HEK293 (cell line): Measurements from ENCODE around the gene SAP130.

ENCODE experiments used
- KLF10 ChIP-seq: fragments of 450-650 bp; IDR thresholded peaks from 2 replicates; pipeline ENCODE4 v1.5.1; 2018; ENCODE audit warnings: missing biosample characterization, mild to moderate bottlenecking, missing genetic modification characterization
- MYNN ChIP-seq: fragments of 450-650 bp; formaldehyde crosslinking; IDR thresholded peaks from 2 replicates; pipeline ENCODE4 v1.5.1; 2016; ENCODE audit warnings: missing biosample characterization, missing genetic modification characterization, borderline replicate concordance
- OSR2 ChIP-seq: fragments of 450-650 bp; formaldehyde crosslinking; IDR thresholded peaks from 2 replicates; pipeline ENCODE4 v1.5.1; 2016; ENCODE audit warnings: missing biosample characterization, missing genetic modification characterization
- REPIN1 ChIP-seq: fragments of 450-650 bp; formaldehyde crosslinking; IDR thresholded peaks from 2 replicates; pipeline ENCODE4 v1.5.1; 2017; ENCODE audit warnings: missing biosample characterization, missing genetic modification characterization, low read depth
- TRIM28 ChIP-seq: IDR thresholded peaks from 2 replicates; pipeline ENCODE4 v1.6.1; 2011; ENCODE audit warnings: low read length, control low read depth, borderline replicate concordance
- ZBTB8A ChIP-seq: fragments of 450-650 bp; formaldehyde crosslinking; IDR thresholded peaks from 2 replicates; pipeline ENCODE4 v1.5.1; 2016; ENCODE audit warnings: missing biosample characterization, missing genetic modification characterization
- ZNF292 ChIP-seq: fragments of 450-650 bp; formaldehyde crosslinking; IDR thresholded peaks from 2 replicates; pipeline ENCODE4 v1.5.1; 2016; ENCODE audit warnings: low read depth, missing biosample characterization, missing genetic modification characterization, borderline replicate concordance
- ZNF302 ChIP-seq: fragments of 450-650 bp; formaldehyde crosslinking; IDR thresholded peaks from 2 replicates; pipeline ENCODE4 v1.5.1; 2016; ENCODE audit warnings: missing biosample characterization, missing genetic modification characterization, low read depth
- ZNF558 ChIP-seq: fragments of 450-650 bp; formaldehyde crosslinking; IDR thresholded peaks from 2 replicates; pipeline ENCODE4 v1.5.1; 2016; ENCODE audit warnings: missing biosample characterization, missing genetic modification characterization
- ZNF768 ChIP-seq: fragments of 450-650 bp; formaldehyde crosslinking; IDR thresholded peaks from 2 replicates; pipeline ENCODE4 v1.5.1; 2018; ENCODE audit warnings: missing biosample characterization, mild to moderate bottlenecking, missing genetic modification characterization
- TF ChIP-seq, protein P1 (sequence below): IDR thresholded peaks from 2 replicates; pipeline ENCODE4 v1.6.1; 2011; ENCODE audit warnings: mild to moderate bottlenecking, low read depth, low read length, borderline replicate concordance
- TF ChIP-seq, protein P2 (sequence below): fragments of 450-650 bp; formaldehyde crosslinking; IDR thresholded peaks from 2 replicates; pipeline ENCODE4 v1.5.1; 2016; ENCODE audit warnings: missing biosample characterization, missing genetic modification characterization

DNA sequence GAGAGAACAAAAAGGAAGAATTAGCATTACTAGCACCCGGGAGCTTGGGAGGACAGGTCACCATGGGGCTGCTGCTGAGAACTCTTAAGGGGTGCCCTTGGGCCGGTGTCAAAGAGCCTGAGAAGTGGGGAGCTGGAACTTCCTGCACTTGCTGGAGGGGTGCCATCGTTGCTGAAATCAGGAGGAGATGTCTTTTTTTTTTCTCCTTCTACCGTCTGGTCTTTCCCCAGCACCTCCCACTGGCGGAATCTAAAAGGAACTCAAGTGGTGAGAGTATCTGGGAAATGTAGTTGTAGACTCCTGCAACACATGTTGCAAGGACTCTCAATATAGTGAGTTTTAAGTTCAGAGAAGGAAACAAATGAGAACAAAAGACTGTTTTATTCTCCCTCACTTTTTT lies 136.0 kb downstream of the SAP130 start:
- TF ChIP-seq ZNF292, result no peak
- TF ChIP-seq, protein P1, sequence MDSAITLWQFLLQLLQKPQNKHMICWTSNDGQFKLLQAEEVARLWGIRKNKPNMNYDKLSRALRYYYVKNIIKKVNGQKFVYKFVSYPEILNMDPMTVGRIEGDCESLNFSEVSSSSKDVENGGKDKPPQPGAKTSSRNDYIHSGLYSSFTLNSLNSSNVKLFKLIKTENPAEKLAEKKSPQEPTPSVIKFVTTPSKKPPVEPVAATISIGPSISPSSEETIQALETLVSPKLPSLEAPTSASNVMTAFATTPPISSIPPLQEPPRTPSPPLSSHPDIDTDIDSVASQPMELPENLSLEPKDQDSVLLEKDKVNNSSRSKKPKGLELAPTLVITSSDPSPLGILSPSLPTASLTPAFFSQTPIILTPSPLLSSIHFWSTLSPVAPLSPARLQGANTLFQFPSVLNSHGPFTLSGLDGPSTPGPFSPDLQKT, result no peak
- no peak for TF ChIP-seq TRIM28
- no peak for TF ChIP-seq ZBTB8A
- TF ChIP-seq, protein P2, sequence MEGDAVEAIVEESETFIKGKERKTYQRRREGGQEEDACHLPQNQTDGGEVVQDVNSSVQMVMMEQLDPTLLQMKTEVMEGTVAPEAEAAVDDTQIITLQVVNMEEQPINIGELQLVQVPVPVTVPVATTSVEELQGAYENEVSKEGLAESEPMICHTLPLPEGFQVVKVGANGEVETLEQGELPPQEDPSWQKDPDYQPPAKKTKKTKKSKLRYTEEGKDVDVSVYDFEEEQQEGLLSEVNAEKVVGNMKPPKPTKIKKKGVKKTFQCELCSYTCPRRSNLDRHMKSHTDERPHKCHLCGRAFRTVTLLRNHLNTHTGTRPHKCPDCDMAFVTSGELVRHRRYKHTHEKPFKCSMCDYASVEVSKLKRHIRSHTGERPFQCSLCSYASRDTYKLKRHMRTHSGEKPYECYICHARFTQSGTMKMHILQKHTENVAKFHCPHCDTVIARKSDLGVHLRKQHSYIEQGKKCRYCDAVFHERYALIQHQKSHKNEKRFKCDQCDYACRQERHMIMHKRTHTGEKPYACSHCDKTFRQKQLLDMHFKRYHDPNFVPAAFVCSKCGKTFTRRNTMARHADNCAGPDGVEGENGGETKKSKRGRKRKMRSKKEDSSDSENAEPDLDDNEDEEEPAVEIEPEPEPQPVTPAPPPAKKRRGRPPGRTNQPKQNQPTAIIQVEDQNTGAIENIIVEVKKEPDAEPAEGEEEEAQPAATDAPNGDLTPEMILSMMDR, result no peak
- TF ChIP-seq ZNF302 (tag by site-specific recombination), result no peak
- TF ChIP-seq OSR2 (tag by site-specific recombination), result no peak
- TF ChIP-seq ZNF558, result no peak
- no peak for TF ChIP-seq KLF10 (tag by site-specific recombination)
- no peak for TF ChIP-seq MYNN
- TF ChIP-seq REPIN1 (tag by site-specific recombination), result no peak
- no peak for TF ChIP-seq ZNF768 (tag by site-specific recombination)
